ENCODE data around the gene ZNRD2.

GRCh38 chr11:65562020-65562419 lies 8.3 kb upstream of the ZNRD2 start:
- no peak for TF ChIP-seq CTCF (IDR thresholded peaks at IDR 0.05)
- TF ChIP-seq POLR2A (IDR thresholded peaks at IDR 0.05): no peak
